GM23338 (cell line): ENCODE results near the gene MID1. TPM values are rescaled to one million over a fixed set of nuclear protein-coding genes. Genes with fewer than 3 reads are reported as not detected.

Source experiments
- CREB1 ChIP-seq: fragments of 250-450 bp; sonication (Bioruptor Pico); IDR thresholded peaks from 2 replicates; pipeline ENCODE4 v1.5.0; 2020; ENCODE audit warnings: low read depth, mild to moderate bottlenecking, moderate library complexity
- ETS1 ChIP-seq: IDR thresholded peaks from 2 replicates; pipeline ENCODE4 v1.6.1; 2016; ENCODE audit warnings: antibody characterized with exemption
- EZH2 ChIP-seq: fragments of 200-600 bp; sonication (generic); IDR thresholded peaks from one replicate; pipeline ENCODE4 v1.8.0; 2017; ENCODE audit warnings: antibody characterized with exemption, mild to moderate bottlenecking, low read depth; ENCODE audit not compliant: unreplicated experiment
- JUNB ChIP-seq: IDR thresholded peaks from one replicate; pipeline ENCODE4 v1.6.1; 2016; ENCODE audit warnings: antibody characterized with exemption; ENCODE audit not compliant: unreplicated experiment
- REST ChIP-seq: IDR thresholded peaks from one replicate; pipeline ENCODE4 v1.6.1; 2018; ENCODE audit warnings: antibody characterized with exemption; ENCODE audit not compliant: unreplicated experiment
- STAT1 ChIP-seq: IDR thresholded peaks from one replicate; pipeline ENCODE4 v1.6.1; 2016; ENCODE audit warnings: antibody characterized with exemption; ENCODE audit not compliant: unreplicated experiment
- ZNF114 ChIP-seq: fragments of 250-450 bp; sonication (Bioruptor Pico); IDR thresholded peaks from 2 replicates; pipeline ENCODE4 v1.5.0; 2020; ENCODE audit warnings: mild to moderate bottlenecking, moderate library complexity
- ZNF331 ChIP-seq: fragments of 250-450 bp; sonication (Bioruptor Pico); IDR thresholded peaks from 2 replicates; pipeline ENCODE4 v1.5.0; 2020; ENCODE audit warnings: low read depth, mild to moderate bottlenecking, moderate library complexity
- ZNF462 ChIP-seq: fragments of 250-450 bp; sonication (Bioruptor Pico); IDR thresholded peaks from 2 replicates; pipeline ENCODE4 v1.5.0; 2020; ENCODE audit warnings: mild to moderate bottlenecking, moderate library complexity
- polyA plus RNA-seq: library from polyadenylated mRNA; unstranded; fragments of >200 nt; fragmentation: Nextera tagmentation; extraction: Ambion mirVana; gene quantifications from 2 replicates; pipeline ENCODE4 v1.2.1, GENCODE V29; 2016
- total RNA-seq: library from RNA; depleted of rRNA; stranded (reverse); fragments of >200 nt; shearing (Covaris generic); gene quantifications from 2 replicates; pipeline ENCODE4 v1.2.3, GENCODE V29; 2014
- TF ChIP-seq, protein P1 (sequence below), 2 experiments: fragments of 200-600 bp in 1 of 2; sonication (generic) in 1 of 2; conservative IDR thresholded peaks; 2 replicates each; pipeline versions ENCODE4 v1.5.1 to v1.6.1; 2016 to 2017; ENCODE audit warnings: antibody characterized with exemption in 2 of 2, low read depth in 2 of 2, mild to moderate bottlenecking in 2 of 2, moderate library complexity in 1 of 2

MID1 gene
- total and polyA plus RNA-seq, 2 experiments from 2014 or later: 27.2 to 39.3 TPM

GRCh38 chrX:10399043-10399741 lies 221.2 kb downstream of the MID1 start (continued):
- no peak for TF ChIP-seq ZNF462 (CRISPR knock-in tag)
- TF ChIP-seq JUNB: no peak
- TF ChIP-seq, protein P1, sequence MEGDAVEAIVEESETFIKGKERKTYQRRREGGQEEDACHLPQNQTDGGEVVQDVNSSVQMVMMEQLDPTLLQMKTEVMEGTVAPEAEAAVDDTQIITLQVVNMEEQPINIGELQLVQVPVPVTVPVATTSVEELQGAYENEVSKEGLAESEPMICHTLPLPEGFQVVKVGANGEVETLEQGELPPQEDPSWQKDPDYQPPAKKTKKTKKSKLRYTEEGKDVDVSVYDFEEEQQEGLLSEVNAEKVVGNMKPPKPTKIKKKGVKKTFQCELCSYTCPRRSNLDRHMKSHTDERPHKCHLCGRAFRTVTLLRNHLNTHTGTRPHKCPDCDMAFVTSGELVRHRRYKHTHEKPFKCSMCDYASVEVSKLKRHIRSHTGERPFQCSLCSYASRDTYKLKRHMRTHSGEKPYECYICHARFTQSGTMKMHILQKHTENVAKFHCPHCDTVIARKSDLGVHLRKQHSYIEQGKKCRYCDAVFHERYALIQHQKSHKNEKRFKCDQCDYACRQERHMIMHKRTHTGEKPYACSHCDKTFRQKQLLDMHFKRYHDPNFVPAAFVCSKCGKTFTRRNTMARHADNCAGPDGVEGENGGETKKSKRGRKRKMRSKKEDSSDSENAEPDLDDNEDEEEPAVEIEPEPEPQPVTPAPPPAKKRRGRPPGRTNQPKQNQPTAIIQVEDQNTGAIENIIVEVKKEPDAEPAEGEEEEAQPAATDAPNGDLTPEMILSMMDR (conservative IDR thresholded peaks at IDR 0.05; ENCODE audit: low read depth in 2 of 2): no peak
- no peak for TF ChIP-seq ETS1
- no peak for TF ChIP-seq STAT1
- no peak for TF ChIP-seq CREB1 (CRISPR knock-in tag)
- no peak for TF ChIP-seq ZNF114 (CRISPR knock-in tag)
- no peak for TF ChIP-seq REST
- TF ChIP-seq ZNF331: no peak
- TF ChIP-seq EZH2: no peak
